ENCODE results near the gene HBP1. TPM values are rescaled to one million over a fixed set of nuclear protein-coding genes. Genes with fewer than 3 reads are reported as not detected.
A peak's percentile ranks its signal among the peaks of the same experiment; 100 is the strongest.

Gene HBP1
- total and polyA plus RNA-seq, 2 of the 13 experiments (the other 11 are each of a cell fraction or from before 2014, with no cell fraction given), result 22.9 to 44.1 TPM

- TF ChIP-seq ZBTB46 (CRISPR knock-in tag; IDR thresholded peaks at IDR 0.05; ENCODE audit: borderline replicate concordance), result no peak
- TF ChIP-seq TBL1XR1 (IDR thresholded peaks at IDR 0.05; ENCODE audit: borderline replicate concordance, low read length, partially characterized antibody), result peak; percentile 34
- TF ChIP-seq ZFP1 (CRISPR knock-in tag; IDR thresholded peaks at IDR 0.05), result 0 out of 2 replicates have a peak, but pooled peaks have one; percentile 17
- TF ChIP-seq ZNF780A (CRISPR knock-in tag; IDR thresholded peaks at IDR 0.05), result 0 out of 2 replicates have a peak, but pooled peaks have one; percentile 21
- TF ChIP-seq NR2C2 (CRISPR knock-in tag; IDR thresholded peaks at IDR 0.05; ENCODE audit: borderline replicate concordance), result peak; percentile 86
- peak; percentile 54 for TF ChIP-seq SRSF1 (optimal IDR thresholded peaks at IDR 0.05; ENCODE audit: low read depth, low read length)
- TF ChIP-seq GLI4 (CRISPR knock-in tag; IDR thresholded peaks at IDR 0.05; ENCODE audit: borderline replicate concordance), result no peak
- peak; percentile 93 for TF ChIP-seq ATF1 (CRISPR knock-in tag; IDR thresholded peaks at IDR 0.05)
- TF ChIP-seq TBX2 (CRISPR knock-in tag; IDR thresholded peaks at IDR 0.05; ENCODE audit: borderline replicate concordance), result no peak
- TF ChIP-seq PCBP1 (IDR thresholded peaks at IDR 0.05; ENCODE audit: borderline replicate concordance, low read depth, low read length), result peak; percentile 22; the same call in 1 of the 2 replicates
- peak; percentile 99 for TF ChIP-seq ARNTL (CRISPR knock-in tag; IDR thresholded peaks at IDR 0.05)
- TF ChIP-seq SP2 (CRISPR knock-in tag; IDR thresholded peaks at IDR 0.05), result peak; percentile 99
- TF ChIP-seq TARDBP (CRISPR knock-in tag; IDR thresholded peaks at IDR 0.05), result peak; percentile 16; the same call in 1 of the 2 replicates
- no peak; the same call in 1 of the 2 replicates for TF ChIP-seq IKZF5 (CRISPR knock-in tag; IDR thresholded peaks at IDR 0.05)
- TF ChIP-seq ZNF687 (CRISPR knock-in tag; IDR thresholded peaks at IDR 0.05), result peak; percentile 67
- no peak for TF ChIP-seq HNRNPLL (IDR thresholded peaks at IDR 0.05; ENCODE audit: low read depth, low read length, poor library complexity, severe bottlenecking)
- peak; percentile 24; the same call in 1 of the 2 replicates for TF ChIP-seq ZNF263 (CRISPR knock-in tag; IDR thresholded peaks at IDR 0.05)
- no peak for TF ChIP-seq SOX13 (IDR thresholded peaks at IDR 0.05)
- peak in 1 of 2 experiments; percentile 50; a peak in 1 of 4 replicates for TF ChIP-seq SOX13 (CRISPR knock-in tag; conservative IDR thresholded peaks at IDR 0.05 in 1 of 2, IDR thresholded peaks at IDR 0.05 in 1 of 2)
- TF ChIP-seq ZSCAN29 (CRISPR knock-in tag; conservative IDR thresholded peaks at IDR 0.05), result no peak
- no peak for TF ChIP-seq MLX (CRISPR knock-in tag; IDR thresholded peaks at IDR 0.05)
- no peak for TF ChIP-seq RXRA (CRISPR knock-in tag; IDR thresholded peaks at IDR 0.05)
Observed at GRCh38 chr7:107168233-107169119, at the start of gene HBP1 (continued).

Data from HepG2 (cell line).